CD14-positive monocyte (primary cell): Measurements from ENCODE around the gene SEC22B. TPM values are rescaled to one million over a fixed set of nuclear protein-coding genes. Genes with fewer than 3 reads are reported as not detected.
"Not testable (repeated sequence)": the region's sequence is repeated elsewhere in the genome, so short reads cannot be mapped to it uniquely, and the experiment has no call there.

Experiments used
- DNase-seq, 3 donors: peaks; one replicate each; pipeline ENCODE4 v3.0.0-alpha.2; 2011 to 2022
- H2AFZ ChIP-seq: 2 replicates; pipeline ENCODE4 v1.6.0; 2012; ENCODE audit warnings: mild to moderate bottlenecking, low read depth, low read length, inconsistent platforms; ENCODE audit not compliant: insufficient read depth, poor library complexity, severe bottlenecking
- H3K27ac ChIP-seq, 2 donors: 1 replicate in 1 of 2; 2 replicates in 1 of 2; pipeline ENCODE4 v1.5.1; 2012 to 2013; ENCODE audit warnings: low read length in 2 of 2, control low read depth in 1 of 2, inconsistent platforms in 1 of 2, low read depth in 1 of 2, mild to moderate bottlenecking in 1 of 2
- H3K27me3 ChIP-seq, 2 donors: one replicate each; pipeline versions ENCODE4 v1.6.0 to v1.6.1; 2011 to 2013; ENCODE audit warnings: low read length in 2 of 2; ENCODE audit not compliant: control insufficient read depth in 2 of 2, insufficient read depth in 2 of 2
- H3K36me3 ChIP-seq, 2 donors: replicated peaks in 1 of 2; 1 replicate in 1 of 2; 2 replicates in 1 of 2; pipeline versions ENCODE4 v1.5.1 to v1.6.1; 2012 to 2013; ENCODE audit warnings: low read length in 2 of 2, control low read depth in 1 of 2, inconsistent platforms in 1 of 2, mild to moderate bottlenecking in 1 of 2; ENCODE audit not compliant: insufficient read depth in 2 of 2, control insufficient read depth in 1 of 2
- H3K4me1 ChIP-seq, 2 donors: 1 replicate in 1 of 2; 2 replicates in 1 of 2; pipeline versions ENCODE4 v1.5.1 to v1.6.1; 2012 to 2013; ENCODE audit warnings: low read length in 2 of 2, control low read depth in 1 of 2, inconsistent platforms in 1 of 2, mild to moderate bottlenecking in 1 of 2, moderate library complexity in 1 of 2; ENCODE audit not compliant: insufficient read depth in 2 of 2, control insufficient read depth in 1 of 2
- H3K4me2 ChIP-seq: replicated peaks from 2 replicates; pipeline ENCODE3; 2012; ENCODE audit warnings: low read length, moderate library complexity, mild to moderate bottlenecking; ENCODE audit not compliant: poor library complexity, severe bottlenecking; ENCODE audit errors: extremely low read depth
- H3K4me3 ChIP-seq, 3 experiments: fragments of 200-600 bp in 1 of 3; sonication (generic) in 1 of 3; replicated peaks in 1 of 3; 1 replicate in 2 of 3; 2 replicates in 1 of 3; pipeline ENCODE4 v1.5.1; 2011 to 2013; ENCODE audit warnings: low read length in 3 of 3, mild to moderate bottlenecking in 3 of 3, control low read depth in 2 of 3, low read depth in 2 of 3, inconsistent platforms in 1 of 3, moderate library complexity in 1 of 3
- H3K79me2 ChIP-seq: 2 replicates; pipeline ENCODE4 v1.6.0; 2012; ENCODE audit warnings: mild to moderate bottlenecking, control low read depth, inconsistent platforms, low read length, moderate library complexity; ENCODE audit not compliant: insufficient read depth
- H3K9ac ChIP-seq: 2 replicates; pipeline ENCODE4 v1.6.0; 2017; ENCODE audit warnings: low read length, mild to moderate bottlenecking; ENCODE audit not compliant: insufficient read depth, poor library complexity, severe bottlenecking
- H3K9me3 ChIP-seq, 2 donors: replicated peaks in 1 of 2; 1 replicate in 1 of 2; 2 replicates in 1 of 2; pipeline versions ENCODE4 v1.5.1 to v1.6.1; 2012 to 2013; ENCODE audit warnings: low read length in 2 of 2, control low read depth in 1 of 2; ENCODE audit not compliant: control insufficient read depth in 1 of 2, insufficient read depth in 1 of 2
- H4K20me1 ChIP-seq: 2 replicates; pipeline ENCODE4 v1.6.0; 2012; ENCODE audit warnings: mild to moderate bottlenecking, low read length, control low read depth, moderate library complexity; ENCODE audit not compliant: insufficient read depth
- H3K27ac Mint-ChIP-seq, 7 donors: one replicate each; pipeline ENCODE4 v1.8.0; 2020; ENCODE audit warnings: mild to moderate bottlenecking in 7 of 7, mixed read lengths in 7 of 7, moderate library complexity in 6 of 7, inconsistent platforms in 2 of 7
- H3K27me3 Mint-ChIP-seq, 3 donors: one replicate each; pipeline ENCODE4 v1.8.0; 2021 to 2022; ENCODE audit warnings: low read depth in 3 of 3, mild to moderate bottlenecking in 3 of 3, mixed read lengths in 3 of 3, moderate library complexity in 3 of 3, inconsistent platforms in 1 of 3
- H3K36me3 Mint-ChIP-seq, 2 donors: one replicate each; pipeline ENCODE4 v1.8.0; 2020; ENCODE audit warnings: mixed read lengths in 2 of 2, inconsistent platforms in 1 of 2, mild to moderate bottlenecking in 1 of 2
- H3K4me1 Mint-ChIP-seq: one replicate; pipeline ENCODE4 v1.8.0; 2020; ENCODE audit warnings: mild to moderate bottlenecking, mixed read lengths
- H3K4me3 Mint-ChIP-seq, 2 donors: one replicate each; pipeline ENCODE4 v1.8.0; 2020; ENCODE audit warnings: mild to moderate bottlenecking in 2 of 2, mixed read lengths in 2 of 2, moderate library complexity in 1 of 2
- H3K9me3 Mint-ChIP-seq, 7 donors: one replicate each; pipeline ENCODE4 v1.8.0; 2020 to 2022; ENCODE audit warnings: mixed read lengths in 7 of 7, mild to moderate bottlenecking in 6 of 7, moderate library complexity in 6 of 7, inconsistent platforms in 2 of 7
- WGBS: methylation state at CpG from one replicate; pipeline ENCODE4 v1.1.5; 2013; ENCODE audit warnings: missing lambda C conversion rate; ENCODE audit not compliant: insufficient coverage; 5-methylcytosine and 5-hydroxymethylcytosine counted together
- intact Hi-C, 2 donors: fragments of 100-400 bp; cut with micrococcal nuclease; formaldehyde crosslinking; loops; one replicate each; pipeline versions ENCODE4 v1.15.0 to v1.15.1; 2023
- polyA plus RNA-seq, 3 donors: library from polyadenylated mRNA; depleted of rRNA in 1 of 3; unstranded in 2 of 3; stranded (reverse) in 1 of 3; fragments of 300-500 nt in 2 of 3; fragments of >200 nt in 1 of 3; fragmentation: Illumina TruSeq in 2 of 3; gene quantifications; 1 replicate in 2 of 3; 2 replicates in 1 of 3; pipeline ENCODE4 v1.2.3, GENCODE V29; 2012 to 2021

Gene SEC22B
- polyA plus RNA-seq, 3 donors: 10.1 to 23.5 (median 18.9) TPM

DNA sequence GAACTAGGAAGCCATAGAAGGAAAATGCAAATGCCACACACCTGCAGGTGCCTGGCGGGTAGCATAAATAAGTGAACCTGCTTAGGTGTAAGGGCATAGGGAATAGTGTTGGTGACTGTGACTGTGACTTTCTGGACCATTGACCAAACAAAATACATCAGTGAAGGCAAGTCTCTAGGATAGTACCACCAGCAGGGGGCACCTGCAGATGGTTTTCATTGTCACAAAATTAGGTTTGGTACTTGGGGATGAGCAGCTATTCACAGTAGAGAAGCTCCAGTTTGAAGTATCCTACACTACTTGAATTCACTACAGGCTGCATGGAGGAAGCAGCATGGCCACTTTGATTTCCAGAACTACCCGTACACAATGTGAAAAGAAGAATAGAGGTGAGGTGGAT, 37.3 kb upstream of the SEC22B start:
- H3K4me2 ChIP-seq, H3K9me3 ChIP-seq, H4K20me1 ChIP-seq, H3K79me2 ChIP-seq, H3K4me3 Mint-ChIP-seq, DNase-seq, H3K9me3 Mint-ChIP-seq, H3K36me3 Mint-ChIP-seq, H3K27ac Mint-ChIP-seq, H3K4me1 Mint-ChIP-seq, H3K27me3 Mint-ChIP-seq, H2AFZ ChIP-seq, H3K27ac ChIP-seq, intact Hi-C loops, H3K36me3 ChIP-seq, H3K27me3 ChIP-seq, H3K9ac ChIP-seq, H3K4me3 ChIP-seq, H3K4me1 ChIP-seq: not testable (repeated sequence)
- no CpG with 5 or more reads among the region's 2 CpGs for WGBS

- H3K27ac Mint-ChIP-seq, H3K4me3 Mint-ChIP-seq, H3K4me3 ChIP-seq, H2AFZ ChIP-seq, DNase-seq, H3K27me3 ChIP-seq, H3K36me3 ChIP-seq, H4K20me1 ChIP-seq, H3K9me3 Mint-ChIP-seq, H3K36me3 Mint-ChIP-seq, H3K27ac ChIP-seq, H3K27me3 Mint-ChIP-seq, H3K9ac ChIP-seq, H3K4me1 Mint-ChIP-seq, H3K9me3 ChIP-seq, H3K79me2 ChIP-seq, H3K4me2 ChIP-seq, H3K4me1 ChIP-seq, intact Hi-C loops: not testable (repeated sequence)
- WGBS: no CpG with 5 or more reads among the region's 6 CpGs
These were observed 34.4 kb upstream of the SEC22B start for GRCh38 chr1:120210754-120211153.

DNA sequence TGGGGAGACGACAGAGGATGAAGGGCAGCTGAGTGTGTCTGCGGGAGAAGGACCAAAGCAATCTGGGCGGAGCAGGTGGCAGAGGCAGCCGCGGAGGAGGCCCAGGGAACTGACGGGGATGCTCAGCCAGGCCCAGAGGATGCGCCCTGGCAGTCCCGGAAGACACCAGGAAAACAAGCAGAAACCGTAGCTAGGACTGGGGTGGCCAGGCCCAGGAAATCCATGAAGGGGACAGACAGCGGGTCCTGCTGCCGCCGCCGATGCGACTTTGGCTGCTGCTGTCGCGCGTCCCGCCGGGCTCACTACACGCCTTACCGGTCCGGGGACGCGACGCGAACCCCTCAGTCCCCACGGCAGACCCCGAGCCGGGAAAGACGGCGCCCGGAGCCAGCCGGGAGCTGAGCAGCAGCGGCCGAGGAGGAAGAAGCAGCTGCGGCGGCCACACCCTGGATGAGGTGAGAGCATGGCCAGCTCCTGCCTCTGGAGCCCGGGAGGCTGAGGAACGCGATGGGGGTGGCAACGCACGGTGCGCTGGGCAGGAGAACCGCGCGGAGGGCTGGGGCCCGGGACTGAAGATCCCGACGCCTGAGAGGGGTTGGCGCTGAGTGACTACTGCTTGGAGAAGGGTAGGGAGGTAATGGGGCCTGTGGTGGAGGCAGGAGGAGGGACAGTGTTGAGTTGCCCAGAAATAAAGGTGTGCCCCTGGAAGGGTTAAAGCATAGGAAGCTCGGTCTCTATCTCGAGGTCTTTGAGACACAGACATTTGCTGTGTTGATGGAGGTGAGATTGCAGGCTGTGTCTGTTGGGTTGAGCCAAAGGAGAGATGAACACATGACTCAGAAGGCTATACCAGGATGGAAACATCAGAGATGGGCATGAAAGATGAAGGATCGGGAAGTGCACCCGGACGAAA, 20.8 kb upstream of the SEC22B start:
- H3K27ac ChIP-seq, H3K27me3 ChIP-seq, H3K36me3 ChIP-seq, H4K20me1 ChIP-seq, H3K9ac ChIP-seq, DNase-seq, H3K9me3 ChIP-seq, H3K4me2 ChIP-seq, H3K27ac Mint-ChIP-seq, H3K4me1 ChIP-seq, H2AFZ ChIP-seq, H3K36me3 Mint-ChIP-seq, H3K4me1 Mint-ChIP-seq, H3K9me3 Mint-ChIP-seq, H3K4me3 ChIP-seq, H3K79me2 ChIP-seq, intact Hi-C loops: not testable (repeated sequence)
- Mint-ChIP-seq H3K27me3 (peaks cover 3 to 19% (median 13%) of the 10 kb centered on the region in 3 donors), H3K4me3 (peak overlapping the region; percentile 34 to 79)
- 3% methylated on average over 19 of the region's 55 CpGs for WGBS

DNA sequence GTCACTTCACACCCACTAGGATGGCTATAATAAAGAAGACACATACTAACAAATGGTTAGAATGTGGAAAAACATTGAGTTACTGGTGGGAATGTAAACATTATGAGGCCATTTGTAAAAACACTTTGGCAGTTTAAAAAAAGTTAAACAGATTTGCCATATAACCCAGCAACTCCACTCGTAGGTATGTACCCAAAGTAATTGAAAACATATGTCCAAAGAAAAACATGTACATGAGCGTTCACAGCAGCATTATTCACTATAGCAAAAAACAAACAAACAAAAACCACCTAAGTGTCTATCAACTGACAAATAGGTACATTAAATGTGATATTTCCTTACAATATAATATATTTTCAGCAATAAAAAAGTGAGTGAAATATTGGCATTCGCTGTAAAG, 12.3 kb upstream of the SEC22B start:
- H3K27me3 ChIP-seq, H3K4me1 ChIP-seq, H3K4me1 Mint-ChIP-seq, H3K79me2 ChIP-seq, H2AFZ ChIP-seq, H3K4me3 Mint-ChIP-seq, H3K9ac ChIP-seq, H3K4me2 ChIP-seq, DNase-seq, intact Hi-C loops, H3K9me3 ChIP-seq, H3K36me3 ChIP-seq, H3K36me3 Mint-ChIP-seq, H3K27me3 Mint-ChIP-seq, H3K4me3 ChIP-seq, H4K20me1 ChIP-seq, H3K27ac Mint-ChIP-seq, H3K27ac ChIP-seq, H3K9me3 Mint-ChIP-seq: not testable (repeated sequence)
- WGBS: no CpG with 5 or more reads among the region's 3 CpGs
